A549 treated with CORT108297 at 1 μM for 4 hours (cell line): Measurements from ENCODE around the gene USF1. TPM values are rescaled to one million over a fixed set of nuclear protein-coding genes. Genes with fewer than 3 reads are reported as not detected.

ENCODE experiments used
- total RNA-seq: library from RNA; stranded (reverse); fragments of 200-300 nt; extraction: Qiagen RNA extraction; gene quantifications from 5 replicates; pipeline ENCODE4 v1.2.3, GENCODE V29; 2022

USF1 gene
- total RNA-seq, result 44.2 to 52.9 TPM (median 51.4 TPM) in 5 replicates

GRCh38 chr1:161045736-161046604 is at the start of gene USF1:
Gene USF1 (minus strand): TSS chr1:161045977. CDS start chr1:161043275, 2,702 bp downstream.

GRCh38 chr1:161089251-161089924 is 43.6 kb upstream of the USF1 start, which contains the start of gene NECTIN4:
Gene NECTIN4 (minus strand): TSS chr1:161089558. CDS start chr1:161089296, 262 bp downstream.

GRCh38 chr1:161069731-161070270 is 24.0 kb upstream of the USF1 start, which contains the start of gene ARHGAP30:
Gene ARHGAP30 (minus strand): TSS chr1:161069891. CDS start chr1:161069624, 267 bp downstream.

GRCh38 chr1:161038523-161039153 is 7.1 kb downstream of the USF1 start, which contains the start of gene TSTD1:
Gene TSTD1 (minus strand): TSS chr1:161038964. CDS start chr1:161038889, 75 bp downstream.

GRCh38 chr1:161020509-161021164 is 25.1 kb downstream of the USF1 start, which contains the start of gene F11R:
Gene F11R (minus strand): TSS chr1:161021152. CDS start chr1:161021073, 79 bp downstream.

Other genes starting within 250 kb of the USF1 start
- 0.06 to 0.10 TPM (median 0.08 TPM) in 5 replicates for gene LY9, start 249.8 kb downstream of the USF1 start, total RNA-seq
- gene CD244, start 183.1 kb downstream of the USF1 start, total RNA-seq, result not detected in 5 replicates
- not detected in 5 replicates for gene ITLN1, start 160.8 kb downstream of the USF1 start, total RNA-seq
- gene ITLN2, start 91.2 kb downstream of the USF1 start, total RNA-seq, result 0.13 to 0.34 TPM (median 0.24 TPM) in 4 of 5 replicates, not detected in the other
- 30.7 to 59.9 TPM (median 54.1 TPM) in 5 replicates for gene F11R, start 24.8 kb downstream of the USF1 start, total RNA-seq
- 0.20 to 0.42 TPM (median 0.29 TPM) in 4 of 5 replicates, not detected in the other for gene TSTD1, start 7.0 kb downstream of the USF1 start, total RNA-seq
- gene ARHGAP30, start 23.9 kb upstream of the USF1 start, total RNA-seq, result 0.05 to 0.14 TPM (median 0.07 TPM) in 5 replicates
- gene NECTIN4, start 43.6 kb upstream of the USF1 start, total RNA-seq, result 1.6 to 1.9 TPM (median 1.8 TPM) in 5 replicates
- gene KLHDC9, start 52.4 kb upstream of the USF1 start, total RNA-seq, result 1.1 to 2.7 TPM (median 1.8 TPM) in 5 replicates
- gene PFDN2, start 72.1 kb upstream of the USF1 start, total RNA-seq, result 112 to 136 TPM (median 117 TPM) in 5 replicates
- 29.5 to 35.9 TPM (median 35.1 TPM) in 5 replicates for gene NIT1, start 72.1 kb upstream of the USF1 start, total RNA-seq
- 27.6 to 33.6 TPM (median 31.9 TPM) in 5 replicates for gene DEDD, start 86.7 kb upstream of the USF1 start, total RNA-seq
- gene UFC1, start 108.0 kb upstream of the USF1 start, total RNA-seq, result 84.9 to 147 TPM (median 87.3 TPM) in 5 replicates
- 19.0 to 27.5 TPM (median 25.0 TPM) in 5 replicates for gene USP21, start 113.5 kb upstream of the USF1 start, total RNA-seq
- gene PPOX, start 120.4 kb upstream of the USF1 start, total RNA-seq, result 11.1 to 18.1 TPM (median 16.2 TPM) in 5 replicates
- 24.9 to 30.4 TPM (median 29.2 TPM) in 5 replicates for gene B4GALT3, start 131.5 kb upstream of the USF1 start, total RNA-seq
- gene ADAMTS4, start 153.1 kb upstream of the USF1 start, total RNA-seq, result 0.01 TPM in 2 of 5 replicates, not detected in the others
- gene NDUFS2, start 156.4 kb upstream of the USF1 start, total RNA-seq, result 78.3 to 97.7 TPM (median 84.9 TPM) in 5 replicates
- gene FCER1G, start 169.3 kb upstream of the USF1 start, total RNA-seq, result 0.16 to 0.36 TPM in 2 of 5 replicates, not detected in the others
- gene APOA2, start 177.7 kb upstream of the USF1 start, total RNA-seq, result not detected in 5 replicates
- gene TOMM40L, start 180.1 kb upstream of the USF1 start, total RNA-seq, result 9.2 to 11.4 TPM (median 11.3 TPM) in 5 replicates
- 0.06 to 0.15 TPM (median 0.08 TPM) in 3 of 5 replicates, not detected in the others for gene NR1I3, start 192.2 kb upstream of the USF1 start, total RNA-seq
- gene PCP4L1, start 212.8 kb upstream of the USF1 start, total RNA-seq, result 0.06 to 0.13 TPM (median 0.07 TPM) in 4 of 5 replicates, not detected in the other